GM10248 (cell line): ENCODE data around the gene DNAJC1.

Experiments used
- CTCF ChIA-PET: fragments of 300-600 bp; sonication (Branson Sonifier 250); formaldehyde crosslinking; extraction: SDS; loops from one replicate; lab custom pipeline; 2021; ENCODE audit warnings: antibody characterized with exemption; lab: Yijun Ruan, JAX
- POLR2A ChIA-PET: fragments of 350-650 bp; sonication (Branson Sonifier 250); formaldehyde crosslinking; extraction: SDS; loops from one replicate; lab custom pipeline; 2020; ENCODE audit warnings: antibody characterized with exemption; lab: Yijun Ruan, JAX
- DNase-seq: peaks from one replicate; pipeline ENCODE4 v3.0.0; 2012; ENCODE audit errors: extremely low spot score
- CTCF ChIP-seq: IDR thresholded peaks from 2 replicates; pipeline ENCODE4 v1.5.1; 2012; ENCODE audit warnings: mild to moderate bottlenecking, low read depth; ENCODE audit errors: extremely low read depth, missing control alignments, control extremely low read depth

The DNAJC1 gene

GRCh38 chr10:21753497-21754270, 249.8 kb downstream of the DNAJC1 start:
- ChIA-PET POLR2A (no interaction called here), CTCF (no interaction called here)
- DNase-seq = no peak
- no peak for TF ChIP-seq CTCF

DNA sequence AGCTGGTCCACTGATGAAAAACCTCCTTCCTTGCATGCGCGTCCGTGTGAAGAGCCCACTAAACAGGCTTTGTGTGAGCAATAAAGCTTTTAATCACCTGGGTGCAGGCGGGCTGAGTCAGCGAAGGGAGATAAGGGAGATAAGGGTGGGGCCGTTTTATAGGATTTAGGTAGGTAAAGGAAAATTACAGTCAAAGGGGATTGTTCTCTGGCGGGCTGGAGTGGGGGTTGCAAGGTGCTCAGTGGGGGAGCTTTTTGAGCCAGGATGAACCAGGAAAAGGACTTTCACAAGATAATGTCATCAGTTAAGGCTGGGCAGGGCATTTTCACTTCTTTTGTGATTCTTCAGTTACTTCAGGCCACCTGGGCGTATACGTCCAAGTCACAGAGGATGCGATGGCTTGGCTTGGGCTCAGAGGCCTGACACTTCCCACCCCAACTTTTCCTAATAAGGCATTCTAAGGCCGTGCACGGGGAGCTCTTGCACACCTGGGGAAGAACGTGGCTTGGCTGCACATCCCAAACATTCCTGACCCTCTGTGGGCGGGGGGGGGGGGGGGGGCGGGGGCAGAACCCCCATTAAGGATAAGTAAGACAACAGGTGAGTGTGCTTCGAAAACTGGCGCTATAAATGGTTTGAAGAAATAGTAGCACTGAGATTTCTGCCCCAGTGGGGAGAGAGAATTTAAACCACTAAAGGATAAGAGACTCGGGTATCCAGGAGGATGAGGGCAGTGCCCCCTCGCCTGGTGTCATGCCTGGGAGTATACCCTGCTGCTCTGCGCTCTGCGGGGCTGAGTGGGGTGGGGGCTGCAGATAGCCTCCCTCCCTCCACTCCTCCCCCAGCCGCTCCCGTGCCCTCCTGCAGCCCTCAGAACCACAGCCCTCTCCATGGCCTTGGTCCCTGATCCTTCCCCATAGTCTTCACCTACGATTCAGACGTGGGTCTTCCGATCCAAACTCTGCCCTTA, 251.9 kb downstream of the DNAJC1 start:
- CTCF ChIA-PET = interaction anchor here (2.0 kb wide), 1 partner anchor 14 kb away, joined by 4 read pairs; no protein-coding TSS in a partner anchor
- POLR2A ChIA-PET = no interaction called here

GRCh38 chr10:21750424-21750823, 253.1 kb downstream of the DNAJC1 start:
- no peak for TF ChIP-seq CTCF
- POLR2A ChIA-PET = no interaction called here
- DNase-seq = no peak
- CTCF ChIA-PET = interaction anchor here (2.0 kb wide), 1 partner anchor 16 kb away, joined by 4 read pairs; no protein-coding TSS in a partner anchor

More for the DNA sequence above, 251.9 kb downstream of the DNAJC1 start:
- no peak for TF ChIP-seq CTCF
- no peak for DNase-seq

DNA sequence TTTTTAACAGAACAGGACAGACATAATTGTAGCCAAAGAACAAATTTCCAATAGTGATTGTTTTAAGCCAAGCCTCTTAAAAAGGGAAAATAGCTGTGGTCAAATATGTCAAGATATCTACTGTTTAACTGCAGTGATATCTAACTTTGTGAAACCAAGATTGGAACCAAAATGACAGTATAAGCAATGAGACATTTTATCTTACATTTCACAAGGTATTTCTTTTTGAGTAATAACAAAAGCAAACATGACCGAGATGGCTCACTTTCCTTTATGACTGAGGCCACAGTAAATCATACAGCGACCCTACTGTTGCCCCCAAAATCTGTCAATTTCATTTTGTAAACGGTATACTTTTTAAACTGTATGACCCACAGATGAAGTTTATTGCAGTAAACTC, 253.7 kb downstream of the DNAJC1 start:
- CTCF ChIA-PET = no interaction called here
- DNase-seq = no peak
- POLR2A ChIA-PET = no interaction called here
- TF ChIP-seq CTCF = no peak

GRCh38 chr10:21747809-21748208, 255.7 kb downstream of the DNAJC1 start:
- DNase-seq = no peak
- ChIA-PET POLR2A (no interaction called here), CTCF (interaction anchor here (1.4 to 2.7 kb wide), 4 partner anchors 11 to 19 kb away, joined by 3 to 14 read pairs (median 6); no protein-coding TSS in a partner anchor)
- TF ChIP-seq CTCF = no peak

- TF ChIP-seq CTCF = no peak
- no peak for DNase-seq
- ChIA-PET CTCF (interaction anchor here (1.4 to 2.7 kb wide), 2 partner anchors 13 to 17 kb away, joined by 3 to 14 read pairs; no protein-coding TSS in a partner anchor), POLR2A (no interaction called here)
These were observed 257.4 kb downstream of the DNAJC1 start for GRCh38 chr10:21746118-21746517.
